ENCODE results near the gene IFNK.

Gene IFNK

DNA sequence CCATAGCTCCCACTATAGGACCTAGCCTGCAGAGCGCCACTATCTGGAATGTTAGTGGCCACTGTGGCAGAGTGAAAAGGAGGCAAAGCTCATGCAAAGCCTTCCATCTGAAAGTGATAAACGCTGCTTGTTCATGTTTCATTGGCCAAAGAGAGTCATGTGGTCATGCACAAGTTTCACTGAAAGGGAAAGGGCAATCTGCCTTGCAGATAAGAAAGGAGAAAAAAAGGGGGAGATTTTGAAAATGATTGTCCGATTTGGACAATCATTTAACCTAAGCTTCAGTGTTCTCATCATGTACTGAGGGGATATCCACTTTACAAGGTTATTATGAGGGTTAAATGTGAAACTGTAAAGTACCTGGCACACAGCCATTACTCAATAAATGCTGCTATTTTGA, 14.6 kb downstream of the IFNK start:
- DNase-seq (ENCODE audit: low read depth), result no peak

DNA sequence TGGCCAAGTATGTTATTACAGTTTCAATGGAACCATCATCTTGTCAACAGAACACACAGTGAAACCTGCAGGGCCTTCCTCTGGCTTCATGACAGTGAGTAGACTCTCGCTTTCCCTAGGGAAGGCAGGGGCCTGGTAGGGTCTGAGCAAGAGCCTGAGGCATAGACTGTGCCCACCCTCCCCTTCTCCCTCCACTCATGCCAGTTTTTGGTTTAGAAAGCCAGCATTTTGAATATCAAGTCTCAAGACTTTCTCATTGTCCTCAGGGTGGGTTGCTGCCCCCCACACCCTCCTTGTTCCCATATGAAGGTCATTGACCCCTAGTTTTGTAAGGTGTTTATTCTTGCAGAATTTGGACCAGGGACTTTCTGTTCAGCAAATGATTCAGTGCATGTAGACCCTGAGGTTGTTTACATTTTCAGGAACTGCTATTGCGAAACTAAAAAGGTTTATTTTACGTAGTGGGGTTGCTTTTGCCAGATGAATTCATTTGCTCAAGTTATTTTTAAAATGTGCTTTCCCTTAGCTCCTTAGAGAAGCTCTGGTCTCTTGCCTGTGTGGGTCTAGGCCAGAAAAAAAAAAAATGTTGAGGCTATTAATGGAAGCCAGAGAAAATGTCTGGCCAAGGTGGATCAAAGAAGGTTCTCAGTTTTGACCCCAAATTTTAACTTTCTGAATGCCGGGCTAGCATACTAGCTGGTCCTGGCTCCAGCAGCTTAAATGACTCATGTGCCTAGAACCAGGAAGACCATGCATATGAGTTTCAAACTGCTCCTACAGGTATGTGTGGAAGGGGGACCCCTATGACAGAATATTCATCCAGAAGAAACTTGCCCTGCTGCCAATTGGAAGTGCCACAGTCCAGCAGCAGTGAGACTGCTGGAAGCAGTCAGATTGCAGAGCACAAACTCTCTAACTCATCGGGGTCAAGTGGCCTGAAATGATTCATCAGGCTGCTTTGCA, 15.7 kb downstream of the IFNK start:
- no peak for DNase-seq (ENCODE audit: low read depth)

DNA sequence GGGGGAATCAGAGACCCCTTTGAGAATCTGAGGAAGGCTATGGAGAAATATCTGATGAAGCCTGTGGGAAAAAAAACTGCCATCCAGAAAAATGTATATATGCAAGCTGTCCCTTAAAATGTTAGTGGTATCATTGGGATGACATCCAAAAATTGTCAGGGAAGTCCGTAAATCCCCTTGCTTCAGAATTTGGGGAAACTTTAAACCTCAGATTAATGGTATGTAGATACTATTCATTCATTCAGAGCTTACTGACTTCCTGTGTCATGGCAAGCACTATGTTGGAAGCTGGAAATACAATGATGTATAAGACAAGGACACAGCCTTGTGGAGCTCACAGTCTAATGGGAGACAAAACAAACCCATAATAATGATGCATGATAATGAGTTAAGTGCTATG, 16.4 kb downstream of the IFNK start:
- no peak for DNase-seq (ENCODE audit: low read depth)

DNA sequence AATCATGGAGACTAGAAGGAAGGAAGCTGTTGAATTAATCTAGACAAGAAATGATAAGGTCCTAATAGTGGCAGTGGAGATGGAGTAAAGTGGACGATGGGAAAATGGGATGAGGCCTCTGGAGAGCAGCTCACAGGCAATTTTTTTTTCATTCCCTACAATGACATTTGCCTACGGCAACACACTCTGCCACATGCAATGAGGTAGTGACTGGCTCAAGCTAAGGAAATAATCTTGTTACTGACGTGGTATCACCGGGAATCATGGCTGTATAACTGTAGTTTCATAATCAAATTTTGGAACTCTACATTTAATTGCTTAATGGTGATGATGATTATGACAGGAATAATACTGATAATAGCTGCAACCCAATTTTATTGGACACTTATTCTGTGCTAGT, 17.6 kb downstream of the IFNK start:
- no peak for DNase-seq (ENCODE audit: low read depth)

GRCh38 chr9:27542508-27542907, 18.4 kb downstream of the IFNK start:
- DNase-seq (ENCODE audit: low read depth), result no peak

GRCh38 chr9:27545471-27545870, 21.4 kb downstream of the IFNK start:
- DNase-seq (ENCODE audit: low read depth), result no peak

DNA sequence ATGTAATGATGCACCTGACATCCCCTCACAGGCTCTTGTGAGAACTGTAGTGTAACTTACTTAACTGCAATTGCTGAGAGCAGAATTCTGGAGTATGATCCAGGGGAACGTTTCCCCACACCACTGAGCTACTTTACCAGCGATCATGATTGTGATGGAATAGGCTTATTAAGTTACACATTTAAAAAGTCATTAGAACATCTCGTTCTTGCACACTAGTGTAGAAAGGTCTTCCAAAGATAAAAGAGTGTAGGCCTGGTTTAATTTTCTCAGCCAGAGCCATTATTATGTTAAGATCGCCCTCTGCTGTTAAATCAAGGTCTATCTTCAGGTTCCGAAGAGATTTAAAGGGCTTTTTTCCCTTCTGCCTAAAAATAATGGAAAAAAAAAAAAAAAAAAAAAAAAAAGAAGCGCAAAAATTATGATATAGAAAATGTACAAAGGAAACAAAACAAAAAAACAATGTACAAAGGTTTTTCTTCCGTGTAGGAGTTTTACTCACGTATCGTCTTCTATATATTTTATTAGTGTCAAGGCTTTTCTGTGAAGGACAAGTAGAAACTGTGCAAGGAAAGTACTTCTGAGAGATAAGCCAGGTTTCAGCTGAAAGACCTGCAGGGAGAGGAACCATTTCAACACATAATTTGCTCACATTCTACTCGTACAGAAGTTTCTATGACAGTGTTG, 24.1 kb downstream of the IFNK start:
- no peak for DNase-seq (ENCODE audit: low read depth)

DNA sequence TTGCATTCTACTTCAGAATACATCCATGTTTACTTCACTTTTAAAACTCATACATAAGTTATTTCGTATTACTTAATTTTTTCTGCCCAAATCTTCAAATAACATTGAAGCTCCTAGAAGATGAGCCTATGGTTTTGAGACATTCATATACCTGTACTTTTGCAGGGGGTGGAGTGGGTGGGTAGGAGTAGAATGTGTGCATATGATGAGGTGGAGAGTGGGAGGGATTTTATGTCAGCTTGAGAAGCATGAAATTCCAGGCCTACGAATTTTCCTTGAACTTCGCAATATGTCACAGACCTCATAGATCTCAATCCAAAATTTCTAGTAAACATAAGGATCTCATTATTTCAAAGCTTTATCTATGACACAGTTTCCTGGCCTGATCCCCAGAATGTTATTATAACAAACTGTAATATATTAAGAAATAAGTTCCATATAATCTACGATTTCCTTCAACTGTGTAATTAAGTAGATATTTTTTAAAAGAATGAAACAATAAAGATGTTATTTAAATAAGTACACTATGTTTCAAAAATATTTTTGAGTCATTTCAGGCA, 25.2 kb downstream of the IFNK start:
- no peak for DNase-seq (ENCODE audit: low read depth)

- DNase-seq (ENCODE audit: low read depth), result no peak
Measured at GRCh38 chr9:27554712-27555111, 30.6 kb downstream of the IFNK start.

GRCh38 chr9:27556470-27556869, 32.4 kb downstream of the IFNK start:
- DNase-seq (ENCODE audit: low read depth), result no peak

GRCh38 chr9:27558307-27558706, 34.2 kb downstream of the IFNK start:
- DNase-seq (ENCODE audit: low read depth), result no peak

DNA sequence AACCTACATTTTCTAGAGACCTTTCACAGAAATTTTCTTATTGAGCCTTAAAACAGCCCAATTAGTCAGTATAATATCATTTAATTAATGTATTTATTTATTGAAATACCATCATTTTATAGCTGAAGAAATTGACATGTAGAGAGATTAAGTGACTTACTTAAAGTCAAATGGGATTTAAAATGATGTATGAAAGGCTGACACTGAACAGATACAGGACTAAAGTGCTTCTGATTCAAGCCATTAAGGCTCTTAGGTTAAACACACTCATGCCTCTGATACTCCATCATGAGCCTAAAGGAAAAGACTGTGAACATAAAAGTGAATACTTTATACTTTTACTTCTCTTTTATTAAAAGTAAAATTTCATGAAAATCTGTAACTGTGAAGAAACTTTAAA, 36.4 kb downstream of the IFNK start:
- DNase-seq (ENCODE audit: low read depth), result no peak

DNA sequence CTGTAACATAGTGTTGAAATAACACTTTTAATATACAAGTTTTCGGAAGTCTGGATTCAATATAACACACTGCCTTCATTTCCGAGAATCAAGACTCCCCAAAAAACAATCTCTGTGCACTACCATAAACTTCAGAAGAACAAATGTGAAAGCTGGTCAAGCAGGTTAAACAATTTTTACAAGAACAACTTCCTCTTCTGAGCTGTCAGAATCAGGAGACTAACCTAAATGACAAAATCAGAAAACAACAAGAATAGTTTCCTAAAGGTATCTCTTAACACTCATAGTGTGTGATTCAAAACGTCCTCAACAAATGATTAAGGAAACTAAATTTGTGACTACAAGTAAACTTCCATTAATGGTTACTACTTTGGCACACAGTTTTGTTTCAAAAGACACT, 37.6 kb downstream of the IFNK start:
- no peak for DNase-seq (ENCODE audit: low read depth)

DNA sequence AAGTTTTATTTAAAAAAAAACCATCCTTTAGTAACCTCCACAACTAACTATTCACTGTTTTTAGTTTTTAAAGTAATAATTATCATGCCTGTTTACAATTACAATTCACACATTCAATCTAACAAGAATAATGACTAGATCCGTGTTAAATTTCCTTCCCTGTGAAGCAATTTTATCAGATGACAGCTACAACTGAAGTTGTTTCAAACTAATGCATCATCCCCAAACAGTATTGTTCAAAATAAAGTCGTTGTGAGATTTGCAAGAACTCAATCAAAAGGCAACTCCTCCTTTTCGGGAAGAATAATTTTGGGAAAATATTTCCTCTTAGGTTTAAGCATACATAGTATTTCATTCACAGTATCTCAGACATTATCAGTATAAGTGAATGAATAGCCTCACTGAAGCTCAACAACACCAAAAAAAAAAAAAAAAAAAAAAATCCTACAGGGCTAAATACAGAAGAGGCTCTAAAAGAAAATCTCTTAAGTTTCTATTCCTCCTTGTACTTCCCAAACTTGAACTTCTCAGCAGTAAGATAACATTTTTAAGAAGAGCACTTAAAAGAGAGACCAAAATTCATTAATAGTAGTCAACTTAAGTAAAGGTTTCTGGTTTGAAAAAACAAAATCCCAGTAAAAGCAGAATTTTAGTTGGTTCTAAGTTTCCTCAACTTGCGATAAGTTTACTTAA, 39.8 kb downstream of the IFNK start:
- no peak for DNase-seq (ENCODE audit: low read depth)

DNA sequence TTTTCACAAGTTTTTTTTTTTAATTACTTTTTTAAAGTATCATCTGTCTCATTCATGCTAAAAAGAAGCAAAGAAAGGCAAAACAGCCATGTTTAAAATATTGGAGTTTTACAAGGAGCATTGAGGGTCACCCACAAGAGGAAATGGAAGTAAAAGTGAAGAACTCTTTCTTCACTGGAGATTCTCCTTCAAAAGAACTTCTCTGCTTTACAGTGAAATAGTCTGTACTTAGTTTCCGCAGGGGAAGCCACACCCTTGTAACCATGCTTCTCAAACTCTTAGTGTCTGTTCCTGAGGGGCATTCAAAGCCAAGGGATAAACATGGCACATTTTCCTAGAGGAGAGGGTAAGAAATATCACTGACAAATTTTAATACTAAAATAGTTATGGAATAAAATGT, 40.6 kb downstream of the IFNK start:
- DNase-seq (ENCODE audit: low read depth), result no peak

- DNase-seq (ENCODE audit: low read depth), result no peak
Measured at GRCh38 chr9:27565696-27566095, 41.6 kb downstream of the IFNK start.

GRCh38 chr9:27566118-27566517, 42.0 kb downstream of the IFNK start:
- no peak for DNase-seq (ENCODE audit: low read depth)

DNA sequence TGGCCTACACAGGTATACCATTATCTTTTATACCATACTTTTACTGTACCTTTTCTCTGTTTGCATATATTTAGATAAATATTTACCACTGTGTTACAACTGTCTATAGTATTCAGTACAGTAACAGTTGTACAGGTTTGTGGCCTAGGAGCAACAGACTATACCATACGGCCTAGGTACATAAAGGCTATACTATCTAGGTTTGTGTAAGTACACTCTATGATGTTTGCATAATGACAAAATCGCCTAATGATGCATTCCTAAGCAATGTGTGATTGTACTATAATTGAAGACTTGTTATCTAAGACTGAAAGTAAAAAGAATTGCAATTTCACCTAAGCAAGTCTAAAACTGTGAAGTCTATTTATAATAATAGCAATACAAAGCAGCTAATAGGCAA, 45.3 kb downstream of the IFNK start:
- DNase-seq (ENCODE audit: low read depth), result no peak

DNA sequence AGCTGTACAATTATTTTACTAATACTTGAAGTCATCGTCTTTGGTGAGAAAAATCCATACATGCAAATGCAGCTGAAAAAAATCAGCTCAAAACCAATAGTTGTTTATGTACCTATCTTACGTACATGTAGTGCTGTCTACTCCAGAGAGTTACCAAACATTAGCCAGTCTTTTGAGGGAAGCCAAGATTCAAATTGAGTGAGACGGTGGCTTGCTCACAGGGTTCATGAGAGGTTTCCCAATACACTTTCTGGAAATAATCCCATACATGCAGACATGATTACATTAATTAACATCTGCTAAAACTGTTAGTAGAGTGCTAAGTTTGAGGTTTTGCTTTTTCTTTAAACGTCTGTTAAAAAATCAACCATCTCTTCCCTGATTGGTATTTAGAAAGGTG, 46.9 kb downstream of the IFNK start:
- DNase-seq (ENCODE audit: low read depth), result no peak

DNA sequence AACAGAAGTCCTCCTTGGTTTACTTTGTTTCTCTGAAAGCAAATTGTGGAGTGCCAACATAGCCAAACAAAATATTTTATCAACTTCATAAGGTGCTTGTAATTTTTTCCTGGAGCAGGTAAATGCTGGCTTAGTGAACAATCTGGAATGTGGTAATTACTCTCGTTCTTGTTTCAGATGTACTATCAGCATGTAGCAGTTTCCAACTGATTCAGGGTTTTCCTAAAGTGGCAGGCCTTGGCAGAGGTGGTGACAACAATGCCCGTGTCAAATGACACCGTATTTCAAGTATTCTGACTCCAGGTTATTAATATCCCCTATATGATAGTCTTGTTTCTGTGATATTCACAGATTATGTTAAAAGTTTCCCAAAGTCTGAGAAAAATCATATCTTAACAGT, 48.0 kb downstream of the IFNK start:
- no peak for DNase-seq (ENCODE audit: low read depth)

GRCh38 chr9:27572566-27572917, 48.5 kb downstream of the IFNK start:
- no peak for DNase-seq (ENCODE audit: low read depth)

DNA sequence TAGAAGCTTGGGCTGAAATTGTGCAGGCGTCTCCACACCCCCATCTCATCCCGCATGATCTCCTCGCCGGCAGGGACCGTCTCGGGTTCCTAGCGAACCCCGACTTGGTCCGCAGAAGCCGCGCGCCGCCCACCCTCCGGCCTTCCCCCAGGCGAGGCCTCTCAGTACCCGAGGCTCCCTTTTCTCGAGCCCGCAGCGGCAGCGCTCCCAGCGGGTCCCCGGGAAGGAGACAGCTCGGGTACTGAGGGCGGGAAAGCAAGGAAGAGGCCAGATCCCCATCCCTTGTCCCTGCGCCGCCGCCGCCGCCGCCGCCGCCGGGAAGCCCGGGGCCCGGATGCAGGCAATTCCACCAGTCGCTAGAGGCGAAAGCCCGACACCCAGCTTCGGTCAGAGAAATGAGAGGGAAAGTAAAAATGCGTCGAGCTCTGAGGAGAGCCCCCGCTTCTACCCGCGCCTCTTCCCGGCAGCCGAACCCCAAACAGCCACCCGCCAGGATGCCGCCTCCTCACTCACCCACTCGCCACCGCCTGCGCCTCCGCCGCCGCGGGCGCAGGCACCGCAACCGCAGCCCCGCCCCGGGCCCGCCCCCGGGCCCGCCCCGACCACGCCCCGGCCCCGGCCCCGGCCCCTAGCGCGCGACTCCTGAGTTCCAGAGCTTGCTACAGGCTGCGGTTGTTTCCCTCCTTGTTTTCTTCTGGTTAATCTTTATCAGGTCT, 49.0 kb downstream of the IFNK start, which contains the start of gene C9orf72:
Gene C9orf72, minus strand, starts transcription at position 564 of the 716 bp plus-strand sequence. CDS start 6,361 bp downstream, outside the sequence.
- peak; percentile 86 for DNase-seq (ENCODE audit: low read depth)

Measured in stimulated activated CD8-positive, alpha-beta memory T cell treated with anti-CD3 and anti-CD28 coated beads, Interleukin-15, amount 100 ng/mL, for 24 hours (primary cell).